ENCODE data around the gene STK36. TPM values are rescaled to one million over a fixed set of nuclear protein-coding genes. Genes with fewer than 3 reads are reported as not detected.
A peak's percentile ranks its signal among the peaks of the same experiment; 100 is the strongest.

STK36 gene
- total RNA-seq (2014; rRNA removed; shearing (Covaris generic)), result 11.0 and 14.9 TPM in 2 replicates
- polyA plus RNA-seq (2015; cell fraction: cytosol; rRNA removed), result 4.3 and 8.1 TPM in 2 replicates
- 141 and 152 TPM in 2 replicates for polyA plus RNA-seq (2015; cell fraction: nucleus; rRNA removed)

- peak; percentile 93 for DNase-seq (ENCODE audit: low read depth)
These were observed at the start of gene STK36, which contains the start of gene RNF25 for GRCh38 chr2:218671654-218672566. TSS of gene STK36 (plus strand) at chr2:218672086. CDS start at chr2:218672830, 744 bp downstream. TSS of gene RNF25 (minus strand) at chr2:218672002. CDS start at chr2:218671970, 32 bp downstream.

DNA sequence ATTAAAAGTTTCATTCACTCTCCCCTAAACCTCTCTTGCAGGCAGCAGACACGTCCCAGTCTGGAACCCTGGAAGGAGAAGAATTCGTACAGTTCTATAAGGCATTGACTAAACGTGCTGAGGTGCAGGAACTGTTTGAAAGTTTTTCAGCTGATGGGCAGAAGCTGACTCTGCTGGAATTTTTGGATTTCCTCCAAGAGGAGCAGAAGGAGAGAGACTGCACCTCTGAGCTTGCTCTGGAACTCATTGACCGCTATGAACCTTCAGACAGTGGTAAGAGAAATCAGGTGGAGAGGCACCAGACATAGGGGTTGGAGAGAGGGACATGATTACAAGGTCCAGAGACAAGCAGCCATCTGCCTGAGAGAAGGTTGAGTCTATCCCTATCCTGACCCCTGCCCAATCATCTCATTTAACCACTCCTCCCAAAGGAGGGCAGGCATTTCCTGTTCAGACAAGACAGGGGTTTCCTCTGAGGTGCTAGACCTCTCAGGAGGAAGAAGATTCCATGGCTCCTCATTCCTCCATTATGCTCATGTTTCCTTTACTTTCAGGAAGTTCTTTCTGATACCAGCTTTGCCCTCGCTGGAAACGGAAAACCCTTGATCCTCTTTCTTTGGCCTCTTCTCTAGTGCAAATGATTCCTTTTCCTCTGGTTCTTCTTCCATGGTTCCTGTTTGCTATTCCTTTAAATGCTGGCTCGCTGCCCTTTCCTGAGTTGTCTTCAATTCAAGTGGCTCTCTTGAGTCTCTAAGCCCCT is 49.1 kb upstream of the STK36 start:
- no peak for DNase-seq (ENCODE audit: low read depth)

DNA sequence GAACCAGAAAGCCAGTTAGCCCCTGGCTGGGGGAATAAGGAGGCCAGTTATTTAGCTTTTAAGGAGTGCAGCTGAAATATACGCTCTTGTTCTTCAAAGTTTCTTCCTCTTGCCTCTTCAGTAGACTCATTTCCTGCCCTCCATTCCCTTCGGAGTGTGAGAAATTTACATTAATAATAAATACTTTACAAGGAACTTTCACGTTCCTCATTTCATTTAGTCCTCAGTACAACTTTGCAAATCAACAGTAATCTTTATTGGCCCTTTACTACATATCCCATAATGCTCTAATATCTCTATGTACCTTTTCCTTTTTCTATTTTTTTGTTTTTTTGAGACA is 48.5 kb upstream of the STK36 start:
- no peak for DNase-seq (ENCODE audit: low read depth)

GRCh38 chr2:218626369-218626768 is 45.5 kb upstream of the STK36 start:
- DNase-seq (ENCODE audit: low read depth), result no peak

- DNase-seq (ENCODE audit: low read depth), result peak; percentile 33
These were observed 43.9 kb upstream of the STK36 start for GRCh38 chr2:218627939-218628338.

- peak; percentile 82 for DNase-seq (ENCODE audit: low read depth)
These were observed 40.0 kb upstream of the STK36 start for GRCh38 chr2:218631837-218632236.

GRCh38 chr2:218635719-218636118 is 36.2 kb upstream of the STK36 start:
- DNase-seq (ENCODE audit: low read depth), result no peak

DNA sequence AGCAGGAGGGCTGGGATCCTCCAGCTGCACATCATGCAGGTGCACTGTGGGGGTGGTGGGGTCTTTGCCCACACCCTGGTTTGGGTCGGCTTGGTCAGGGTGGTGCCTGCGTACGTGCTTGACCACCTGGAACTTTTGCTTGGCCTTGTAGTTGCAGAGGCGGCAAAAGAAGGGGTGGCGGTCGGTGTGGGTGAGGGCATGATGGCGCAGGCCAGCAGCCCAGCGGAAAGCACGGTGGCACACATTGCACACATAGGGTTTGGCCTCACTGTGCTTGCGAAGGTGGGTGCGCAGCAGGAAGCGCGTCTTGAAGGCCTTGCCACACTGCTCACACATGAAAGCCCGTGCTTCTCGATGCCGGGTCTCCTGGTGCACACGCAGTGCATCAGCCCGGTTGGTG is 33.5 kb upstream of the STK36 start:
- DNase-seq (ENCODE audit: low read depth), result no peak

DNA sequence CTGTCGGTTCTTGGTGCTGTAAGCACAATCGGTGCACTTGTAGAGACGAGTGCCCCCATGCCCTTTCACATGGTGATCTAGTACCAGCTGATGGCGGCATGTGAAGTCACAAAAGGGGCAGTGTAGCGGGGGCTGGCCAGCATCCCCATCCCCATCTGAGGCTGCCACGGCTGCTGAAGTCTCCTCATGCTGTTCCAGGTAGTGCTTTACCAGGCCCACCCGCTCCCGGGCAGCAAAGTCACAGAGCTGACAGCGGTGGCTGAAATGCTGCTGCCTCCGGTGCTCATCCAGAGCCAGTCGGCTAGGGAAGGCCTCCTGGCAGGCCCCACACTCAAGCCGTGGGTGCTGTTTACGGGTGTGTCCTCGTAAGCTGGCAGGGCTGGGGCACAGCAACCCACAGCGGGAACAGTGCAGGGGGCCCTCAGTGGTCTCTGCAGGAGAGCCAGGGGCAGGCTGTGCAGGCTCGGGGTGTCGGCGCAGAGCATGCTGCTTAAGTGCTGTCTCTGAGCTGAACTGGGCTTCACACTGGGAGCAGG is 29.7 kb upstream of the STK36 start:
- no peak for DNase-seq (ENCODE audit: low read depth)

DNA sequence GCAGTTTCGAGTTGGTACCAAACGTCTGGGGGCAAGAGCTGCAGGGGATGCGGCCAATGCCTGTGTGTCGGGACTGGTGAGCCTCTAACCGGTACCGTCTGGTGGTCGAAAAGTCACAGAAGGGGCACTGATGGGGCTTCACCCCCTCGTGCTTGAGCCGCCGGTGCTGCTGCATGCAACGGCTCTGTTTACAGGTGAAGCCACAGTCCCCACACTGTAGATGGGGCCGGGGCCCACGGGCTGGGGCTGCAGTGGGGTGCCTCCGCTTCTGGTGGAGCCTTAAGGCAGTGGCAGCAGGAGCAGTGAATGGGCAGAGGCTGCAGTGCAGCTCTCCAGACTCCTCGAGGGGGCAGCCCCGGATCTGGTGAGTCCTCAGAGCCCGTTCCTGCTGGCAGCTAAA is 29.1 kb upstream of the STK36 start:
- no peak for DNase-seq (ENCODE audit: low read depth)

GRCh38 chr2:218643751-218644310 is 28.1 kb upstream of the STK36 start:
- DNase-seq (ENCODE audit: low read depth), result no peak

DNA sequence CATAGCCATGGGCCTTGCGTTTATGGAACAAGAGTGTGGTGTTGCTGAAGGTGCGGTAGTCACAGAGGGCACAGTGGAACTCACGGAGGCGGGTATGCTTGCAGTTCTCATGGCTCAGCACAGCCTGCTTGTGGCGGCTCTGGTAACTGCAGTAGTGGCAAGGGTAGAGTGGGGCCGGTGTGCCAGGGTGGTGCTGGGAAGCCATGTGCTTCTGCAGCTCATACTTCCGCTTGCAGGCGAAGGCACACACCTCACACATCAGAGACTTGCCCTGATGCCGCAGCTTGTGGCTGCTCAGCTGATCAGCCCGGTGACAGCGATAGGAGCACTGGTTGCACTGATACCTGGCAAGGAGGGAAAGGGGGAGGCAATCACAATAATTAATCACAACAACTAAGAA is 27.2 kb upstream of the STK36 start:
- DNase-seq (ENCODE audit: low read depth), result no peak

GRCh38 chr2:218645126-218645525 is 26.8 kb upstream of the STK36 start:
- DNase-seq (ENCODE audit: low read depth), result peak; percentile 76

DNA sequence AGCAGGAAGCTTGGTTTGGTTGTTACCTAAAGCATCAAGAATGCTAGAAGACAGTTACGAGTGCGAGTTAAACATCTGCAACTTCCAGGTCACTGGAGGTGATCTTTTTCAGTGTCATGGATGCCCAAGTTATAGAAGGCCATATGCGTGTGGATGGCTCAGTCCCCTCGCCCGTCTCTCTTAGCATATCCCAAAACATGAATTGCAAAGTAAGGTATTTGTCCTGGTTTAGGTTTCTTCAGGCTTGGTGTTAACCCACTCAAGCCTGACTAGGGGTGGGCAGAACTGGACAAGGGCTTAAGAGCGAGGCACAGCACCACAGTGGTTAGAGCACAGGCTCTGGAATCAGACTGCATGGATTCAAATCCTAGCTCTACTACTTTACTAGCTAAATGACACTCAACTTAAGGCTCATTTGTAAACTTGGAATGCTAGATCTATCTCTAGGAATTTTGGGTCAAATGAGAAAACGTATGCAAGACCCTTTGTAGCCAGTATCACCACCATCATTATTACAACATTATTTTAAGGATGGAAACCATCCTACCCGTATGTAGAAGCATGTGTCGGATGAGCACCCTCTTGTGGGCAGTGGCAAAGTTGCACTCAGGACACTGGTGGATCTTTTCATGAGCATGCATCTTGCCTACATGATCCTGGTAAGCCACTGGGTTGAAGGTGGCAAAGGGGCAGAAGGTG is 23.6 kb upstream of the STK36 start:
- peak; percentile 65 for DNase-seq (ENCODE audit: low read depth)

DNA sequence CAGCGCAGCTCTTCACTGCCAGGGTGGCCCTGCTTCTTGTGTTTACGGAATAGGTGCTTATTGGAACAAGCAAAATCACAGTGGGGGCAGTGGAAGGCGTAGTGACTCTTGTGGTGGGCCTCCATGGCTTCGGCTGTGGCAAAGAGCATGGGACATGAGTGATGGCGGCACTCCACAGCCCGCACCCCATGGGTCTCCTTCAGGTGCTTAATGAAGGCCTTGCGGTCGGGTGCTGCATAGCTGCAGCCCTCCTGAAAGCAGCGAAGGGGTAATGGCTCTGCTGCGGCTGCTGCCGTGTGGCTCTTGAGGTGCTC is 23.1 kb upstream of the STK36 start:
- DNase-seq (ENCODE audit: low read depth), result no peak

GRCh38 chr2:218655751-218656150 is 16.1 kb upstream of the STK36 start:
- no peak for DNase-seq (ENCODE audit: low read depth)

GRCh38 chr2:218658671-218659257 is 13.1 kb upstream of the STK36 start:
- peak; percentile 58 for DNase-seq (ENCODE audit: low read depth)

DNA sequence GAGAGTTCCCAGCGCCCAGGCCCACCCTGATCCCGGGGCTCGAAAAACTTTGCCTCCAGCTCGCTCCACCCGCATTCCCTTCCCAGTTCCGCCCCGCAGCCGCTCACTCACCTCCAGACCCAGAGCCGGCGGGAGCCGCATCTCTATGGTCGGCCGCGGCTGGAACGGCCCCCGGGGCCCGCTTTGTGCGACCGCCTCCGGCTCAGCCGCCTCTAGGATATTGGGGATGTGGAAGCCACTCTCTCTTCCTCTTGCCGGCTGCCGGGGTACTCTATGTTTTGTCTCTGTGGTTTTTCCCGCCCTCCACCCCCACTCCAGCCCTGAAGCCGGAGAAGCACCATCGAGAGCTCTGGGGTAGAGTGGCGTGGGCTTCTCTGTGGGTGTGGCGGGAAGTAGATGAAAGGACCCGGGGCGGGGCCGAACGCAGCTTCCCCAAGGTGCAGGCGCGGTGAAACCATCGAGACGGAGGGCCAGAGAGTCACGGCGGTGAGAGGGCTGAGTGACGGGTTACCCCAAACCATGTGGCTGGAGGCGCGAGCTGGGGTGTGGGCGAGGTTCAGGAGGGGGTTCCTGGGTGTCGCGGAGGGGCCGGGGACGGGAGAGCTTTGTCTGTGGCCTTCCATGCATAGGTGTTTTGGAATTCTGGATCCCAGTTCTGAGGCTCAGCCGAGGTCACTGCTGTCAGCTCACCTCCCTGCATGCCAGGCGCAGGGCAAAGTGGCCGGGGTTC is 12.5 kb upstream of the STK36 start, which contains the start of the genes BCS1L and ZNF142:
TSS of gene BCS1L (plus strand) at position 426 of the 730 bp plus-strand sequence. CDS start 1,305 bp downstream, outside the sequence.
TSS of gene ZNF142 (minus strand) at position 366 of the 730 bp plus-strand sequence. CDS start 3,194 bp downstream, outside the sequence.
- DNase-seq (ENCODE audit: low read depth), result peak; percentile 95

DNA sequence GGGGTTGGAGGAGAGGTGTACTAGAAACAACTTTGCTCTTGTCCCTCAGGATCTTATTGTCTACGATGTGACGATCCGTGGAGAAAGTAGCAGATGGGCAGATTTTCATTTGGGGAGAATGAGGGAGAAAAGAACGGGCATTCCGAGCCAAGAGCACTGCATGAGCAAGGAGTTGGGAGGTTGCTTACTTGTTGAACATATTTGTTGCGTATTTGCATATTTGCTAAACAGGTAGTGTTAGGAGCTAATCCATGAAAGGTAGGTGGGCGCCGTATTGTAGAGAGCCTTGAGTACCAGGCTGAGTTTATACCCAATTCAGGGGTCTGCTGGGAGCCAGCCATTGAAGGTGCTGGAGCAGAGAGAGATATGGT is 11.9 kb upstream of the STK36 start:
- DNase-seq (ENCODE audit: low read depth), result no peak

GRCh38 chr2:218662377-218662776 is 9.5 kb upstream of the STK36 start:
- no peak for DNase-seq (ENCODE audit: low read depth)
